Endothelial cell of umbilical vein (primary cell): ENCODE measurements around the gene S100A3. TPM values are rescaled to one million over a fixed set of nuclear protein-coding genes. Genes with fewer than 3 reads are reported as not detected.

Experiments used
- BruUV-seq: library from RNA; stranded (reverse); fragments of 400-500 nt; replicated peaks from 2 replicates; lab custom pipeline; 2021; lab: Mats Ljungman, UMichigan
- CTCF ChIA-PET: fragments of 300-600, 350-600 bp; sonication (Branson Sonifier 250); formaldehyde crosslinking; loops from one replicate; lab custom pipeline; 2021; ENCODE audit warnings: antibody characterized with exemption, inconsistent platforms; lab: Charles Lee
- POLR2A ChIA-PET: fragments of 300-600, 350-600 bp; sonication (Branson Sonifier 250); formaldehyde crosslinking; loops from one replicate; lab custom pipeline; 2021; ENCODE audit warnings: antibody characterized with exemption, inconsistent platforms; lab: Charles Lee
- DNase-seq: peaks from one replicate; pipeline ENCODE4 v3.0.0-alpha.2; 2011; ENCODE audit warnings: low read depth, low spot score
- FAIRE-seq: peaks from 2 replicates; lab custom pipeline; 2011; peaks lifted over from hg19 to GRCh38; lab: Jason Lieb, UNC
- H2AFZ ChIP-seq: 2 replicates; pipeline ENCODE4 v1.6.0; 2012; ENCODE audit warnings: low read depth, low read length, control low read depth, inconsistent platforms
- H3K27ac ChIP-seq: 2 replicates; pipeline ENCODE4 v1.5.1; 2011; ENCODE audit warnings: low read depth, mild to moderate bottlenecking, control low read depth, low read length, moderate library complexity; ENCODE audit not compliant: insufficient read depth
- H3K27me3 ChIP-seq, 2 experiments: 2 replicates each; pipeline versions ENCODE4 v1.6.0 to v1.6.1; 2011; ENCODE audit warnings: low read length in 2 of 2, mixed read lengths in 1 of 2; ENCODE audit not compliant: control insufficient read depth in 2 of 2, insufficient read depth in 2 of 2
- H3K36me3 ChIP-seq, 2 experiments: 2 replicates in 1 of 2; 3 replicates in 1 of 2; pipeline ENCODE4 v1.5.1; 2011; ENCODE audit warnings: low read length in 2 of 2, mild to moderate bottlenecking in 1 of 2, moderate library complexity in 1 of 2; ENCODE audit not compliant: control insufficient read depth in 2 of 2, insufficient read depth in 2 of 2; ENCODE audit errors: extremely low read depth in 1 of 2
- H3K4me1 ChIP-seq: 3 replicates; pipeline ENCODE4 v1.5.1; 2011; ENCODE audit warnings: mild to moderate bottlenecking, low read length; ENCODE audit not compliant: control insufficient read depth, insufficient read depth; ENCODE audit errors: extremely low read depth
- H3K4me2 ChIP-seq: 2 replicates; pipeline ENCODE4 v1.6.1; 2011; ENCODE audit warnings: low read length, control low read depth, mixed read lengths; ENCODE audit not compliant: insufficient read depth
- H3K4me3 ChIP-seq, 3 experiments: fragments of 200-600 bp in 1 of 3; sonication (generic), shearing (Covaris generic) in 1 of 3; replicated peaks in 1 of 3; 2 replicates each; pipeline ENCODE4 v1.5.1; 2011 to 2016; ENCODE audit warnings: control low read depth in 3 of 3, low read length in 3 of 3, mild to moderate bottlenecking in 2 of 3, inconsistent platforms in 1 of 3, low read depth in 1 of 3, moderate library complexity in 1 of 3; ENCODE audit not compliant: insufficient read depth in 1 of 3
- H3K79me2 ChIP-seq: 2 replicates; pipeline ENCODE4 v1.6.0; 2012; ENCODE audit warnings: low read length, inconsistent platforms; ENCODE audit not compliant: control insufficient read depth, insufficient read depth
- H3K9ac ChIP-seq: replicated peaks from 2 replicates; pipeline ENCODE3; 2011; ENCODE audit warnings: low read length, control low read depth; ENCODE audit not compliant: insufficient read depth; ENCODE audit errors: extremely low read depth
- H3K9me1 ChIP-seq: replicated peaks from 3 replicates; pipeline ENCODE4 v1.6.0; 2011; ENCODE audit warnings: mild to moderate bottlenecking, low read length; ENCODE audit not compliant: control insufficient read depth, insufficient read depth; ENCODE audit errors: extremely low read depth
- H3K9me3 ChIP-seq: replicated peaks from 2 replicates; pipeline ENCODE4 v1.5.1; 2012; ENCODE audit warnings: low read length, inconsistent platforms; ENCODE audit not compliant: control insufficient read depth, insufficient read depth
- H4K20me1 ChIP-seq: replicated peaks from 2 replicates; pipeline ENCODE3; 2011; ENCODE audit warnings: mild to moderate bottlenecking, low read length; ENCODE audit not compliant: control insufficient read depth, insufficient read depth; ENCODE audit errors: extremely low read depth
- CTCF ChIP-seq, 2 donors: IDR thresholded peaks; 1 replicate in 1 of 2; 2 replicates in 1 of 2; pipeline ENCODE4 v1.5.1; 2011; ENCODE audit warnings: low read length in 2 of 2, mild to moderate bottlenecking in 2 of 2, moderate library complexity in 2 of 2, control low read depth in 1 of 2, inconsistent platforms in 1 of 2, low read depth in 1 of 2; ENCODE audit not compliant: insufficient read depth in 1 of 2; ENCODE audit errors: extremely low read depth in 1 of 2
- EZH2 ChIP-seq: IDR thresholded peaks from 2 replicates; pipeline ENCODE4 v1.6.1; 2012; ENCODE audit warnings: borderline replicate concordance, low read depth, mild to moderate bottlenecking, moderate library complexity, low read length, inconsistent platforms; ENCODE audit not compliant: severe bottlenecking
- FOS ChIP-seq: IDR thresholded peaks from 2 replicates; pipeline ENCODE4 v1.6.1; 2011; ENCODE audit warnings: mild to moderate bottlenecking, low read length, moderate library complexity, borderline replicate concordance; ENCODE audit not compliant: insufficient read depth
- GATA2 ChIP-seq: IDR thresholded peaks from 2 replicates; pipeline ENCODE4 v1.7.0; 2011; ENCODE audit warnings: low read depth, mild to moderate bottlenecking, moderate library complexity, mixed read lengths, low read length; ENCODE audit not compliant: insufficient read length, insufficient read depth
- JUN ChIP-seq: IDR thresholded peaks from 2 replicates; pipeline ENCODE4 v1.6.1; 2011; ENCODE audit warnings: borderline replicate concordance, low read depth; ENCODE audit not compliant: insufficient read length, insufficient read depth
- MAX ChIP-seq: IDR thresholded peaks from 2 replicates; pipeline ENCODE4 v1.6.1; 2011; ENCODE audit not compliant: insufficient read depth, insufficient read length
- MYC ChIP-seq: IDR thresholded peaks from one replicate; pipeline ENCODE4 v1.6.1; 2011; ENCODE audit warnings: mild to moderate bottlenecking, low read depth, low read length
- POLR2A ChIP-seq: IDR thresholded peaks from 2 replicates; pipeline ENCODE4 v1.6.1; 2012; ENCODE audit warnings: low read depth, mild to moderate bottlenecking, control low read depth, low read length
- POLR2AphosphoS5 ChIP-seq: IDR thresholded peaks from 2 replicates; pipeline ENCODE4 v1.6.1; 2012; ENCODE audit warnings: low read depth, mild to moderate bottlenecking, control low read depth, low read length, moderate library complexity; ENCODE audit not compliant: insufficient read depth
- dilution Hi-C: fragments of 300-500 bp; cut with MboI; formaldehyde crosslinking; loops from one replicate; pipeline ENCODE4 v1.15.0; 2019; ENCODE audit warnings: low sequenced_read_pairs; ENCODE audit not compliant: extremely low pct_ligation_motif_present
- intact Hi-C: fragments of 100-400 bp; cut with micrococcal nuclease; formaldehyde crosslinking; loops from one replicate; pipeline ENCODE4 v1.10.0; 2022
- polyA plus RNA-seq, 4 experiments: library from polyadenylated mRNA; depleted of rRNA in 3 of 4; stranded (reverse) in 3 of 4; unstranded in 1 of 4; fragments of >200 nt; gene quantifications; 2 replicates each; pipeline versions ENCODE4 v1.2.1 to v1.2.3, GENCODE V29; 2011 to 2012; ENCODE audit warnings: missing spikeins in 1 of 4
- total RNA-seq: library from RNA; stranded (reverse); gene quantifications from 2 replicates; pipeline ENCODE4 v1.2.3, GENCODE V29; 2021

Gene S100A3
- total and polyA plus RNA-seq, 2 donors (not counting 3 experiments of a cell fraction or from before 2014, with no cell fraction given): 0.42 to 1.3 TPM

GRCh38 chr1:153542956-153543711 lies 5.9 kb downstream of the S100A3 start:
- Histone ChIP-seq H3K4me1 (peaks cover 7% of the 10 kb centered on the region), H4K20me1 (no peaks in the 10 kb centered on the region), H3K27me3 (no peaks in the 10 kb centered on the region), H3K9me3 (no peaks in the 10 kb centered on the region), H3K4me2 (no peak overlapping the region), H3K27ac (no peak overlapping the region), H3K9ac (no peak overlapping the region), H3K4me3 (no peak overlapping the region), H2AFZ (no peak overlapping the region), H3K36me3 (no peaks in the 10 kb centered on the region), H3K79me2 (no peaks in the 10 kb centered on the region), H3K9me1 (no peaks in the 10 kb centered on the region)
- DNase-seq (no peak), FAIRE-seq (no peak)
- intact Hi-C loops (no loop called here), dilution Hi-C loops (no loop called here)
- POLR2A ChIA-PET: no interaction called here
- no peak for TF ChIP-seq POLR2AphosphoS5
- no peak for TF ChIP-seq MAX
- no peak for TF ChIP-seq POLR2A
- no peak for TF ChIP-seq FOS
- CTCF ChIA-PET: interaction anchor here (2.0 kb wide), 1 partner anchor 8 kb away, joined by 11 read pairs; the partner anchor contains the start of gene S100A6
- BruUV-seq: no TSS peak

- no peak for FAIRE-seq
- dilution Hi-C loops (no loop called here), intact Hi-C loops (no loop called here)
- Histone ChIP-seq H3K27ac (no peak overlapping the region), H3K9me3 (no peaks in the 10 kb centered on the region), H2AFZ (no peak overlapping the region), H3K27me3 (no peaks in the 10 kb centered on the region), H3K9me1 (no peaks in the 10 kb centered on the region), H3K4me3 (no peak overlapping the region), H3K36me3 (no peaks in the 10 kb centered on the region), H3K9ac (no peak overlapping the region), H3K4me2 (no peak overlapping the region), H4K20me1 (no peaks in the 10 kb centered on the region), H3K4me1 (peaks cover 7% of the 10 kb centered on the region), H3K79me2 (no peaks in the 10 kb centered on the region)
- POLR2A ChIA-PET: no interaction called here
- TF ChIP-seq JUN (no peak), MYC (no peak), POLR2A (no peak), FOS (no peak), POLR2AphosphoS5 (no peak), MAX (no peak), CTCF (IDR thresholded peaks at IDR 0.05; ENCODE audit: extremely low read depth in 1 of 2, insufficient read depth in 1 of 2, low read depth in 1 of 2, low read length in 2 of 2) (no peak), EZH2 (no peak), GATA2 (no peak)
- CTCF ChIA-PET: no interaction called here
- no TSS peak for BruUV-seq
- no peak for DNase-seq
Observed at GRCh38 chr1:153541641-153542590, 7.1 kb downstream of the S100A3 start.
